SW480 (cell line): ENCODE results near the gene UPP1.
"Not testable (repeated sequence)": the region's sequence is repeated elsewhere in the genome, so short reads cannot be mapped to it uniquely, and the experiment has no call there.

ENCODE experiments used
- DNase-seq: peaks from one replicate; pipeline ENCODE4 v3.0.0-alpha.2; 2016; ENCODE audit warnings: low spot score

Gene UPP1

DNA sequence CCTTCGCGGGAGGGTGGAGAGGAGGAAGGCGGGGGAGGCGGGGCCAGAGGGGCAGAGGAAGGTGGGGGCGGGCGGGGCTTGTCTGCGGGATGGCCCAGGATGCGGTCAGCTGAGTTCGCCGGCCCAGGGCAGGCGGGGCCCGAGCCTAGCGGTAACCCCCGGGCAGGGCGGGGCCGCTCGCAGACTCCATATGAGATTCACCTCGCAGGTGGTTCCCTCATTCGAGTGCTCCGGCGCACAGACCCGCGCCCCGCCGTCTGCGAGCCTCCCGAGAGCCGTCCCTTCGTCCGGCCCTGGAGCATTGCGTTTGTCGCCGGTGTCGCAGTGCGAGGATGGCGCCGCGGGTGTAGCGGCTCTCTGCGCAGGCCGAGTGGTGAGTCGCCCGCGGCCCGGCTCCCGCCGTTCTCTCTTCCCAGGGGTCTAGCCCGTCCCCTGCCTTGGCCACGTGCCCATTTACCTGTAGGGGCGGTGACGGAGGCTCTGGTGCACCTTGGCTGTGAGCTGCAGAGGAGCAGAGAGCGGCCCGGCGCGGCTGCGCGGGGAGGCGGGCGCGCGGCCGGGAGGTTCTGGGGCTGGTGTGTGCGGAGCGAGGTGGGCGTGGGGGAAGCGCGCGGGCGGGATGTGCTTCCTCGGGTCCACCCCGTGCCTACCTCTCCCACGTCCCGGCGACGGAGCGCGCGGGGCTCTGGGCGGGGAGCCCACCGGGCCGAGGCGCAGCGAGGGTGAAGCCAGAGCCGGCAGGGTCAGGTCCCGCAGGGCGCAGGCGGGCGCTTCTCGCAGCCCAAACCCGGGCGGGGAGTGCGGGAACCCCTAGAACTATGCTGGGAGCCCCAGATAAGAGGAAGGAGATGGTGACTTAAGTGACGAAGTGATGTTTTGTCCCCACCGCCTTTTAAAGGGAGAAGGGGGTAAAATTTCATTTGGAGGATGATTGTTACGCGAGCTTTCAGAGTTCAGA is at the start of gene UPP1:
UPP1 (plus strand) TSS at position 220 of the 958 bp plus-strand sequence. CDS start 5,519 bp downstream, outside the sequence.
- DNase-seq = peak; percentile 80

DNA sequence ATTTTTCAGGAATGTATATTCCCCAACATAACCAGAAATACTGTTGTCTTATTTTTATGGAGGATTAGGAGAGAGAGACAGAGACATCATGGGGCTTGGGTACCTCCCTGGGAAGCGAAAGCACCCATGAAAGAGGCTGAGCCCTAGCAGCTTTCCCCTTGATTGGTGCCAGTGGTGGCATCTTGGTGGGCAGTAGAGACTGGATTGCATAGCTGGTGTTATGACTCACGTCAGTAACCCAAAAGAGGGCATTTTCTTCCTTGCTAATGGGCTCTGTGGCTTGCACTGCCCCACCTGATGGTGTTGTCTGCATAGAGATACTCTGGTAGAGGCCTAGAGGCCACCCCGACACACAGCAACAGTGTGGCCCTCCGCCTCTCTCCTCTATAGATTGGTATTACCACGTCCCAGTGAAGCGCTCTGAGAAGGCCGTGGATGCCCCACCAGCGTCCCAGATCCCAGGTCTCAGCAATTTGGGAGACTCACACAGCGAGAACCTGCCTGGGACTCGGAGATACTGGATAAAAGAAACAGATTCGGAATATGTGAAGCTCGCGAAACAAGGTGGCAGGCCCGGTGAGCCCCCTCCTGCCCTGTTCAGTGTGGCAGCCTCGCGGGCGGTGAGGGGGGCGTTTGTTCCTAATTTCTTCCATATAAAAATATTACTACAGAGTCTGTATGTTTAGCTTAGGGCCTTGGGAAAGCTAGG is 48.0 kb upstream of the UPP1 start:
- peak; percentile 21 for DNase-seq

DNA sequence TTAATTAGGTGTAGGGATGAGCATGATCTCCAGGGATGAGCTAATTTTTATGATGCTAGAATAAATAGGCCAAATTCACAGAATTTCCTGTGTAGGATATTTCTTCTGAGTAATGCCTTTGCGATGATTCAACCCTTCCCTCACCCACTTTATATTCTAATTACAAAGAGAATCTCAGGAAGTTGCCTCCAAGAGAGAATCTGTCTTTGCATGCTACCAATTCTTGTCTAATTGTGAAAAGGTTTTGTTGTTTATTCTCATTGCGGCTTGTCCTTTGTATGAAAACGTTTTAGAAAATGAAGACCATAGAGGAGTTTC is 47.5 kb upstream of the UPP1 start:
- no peak for DNase-seq

DNA sequence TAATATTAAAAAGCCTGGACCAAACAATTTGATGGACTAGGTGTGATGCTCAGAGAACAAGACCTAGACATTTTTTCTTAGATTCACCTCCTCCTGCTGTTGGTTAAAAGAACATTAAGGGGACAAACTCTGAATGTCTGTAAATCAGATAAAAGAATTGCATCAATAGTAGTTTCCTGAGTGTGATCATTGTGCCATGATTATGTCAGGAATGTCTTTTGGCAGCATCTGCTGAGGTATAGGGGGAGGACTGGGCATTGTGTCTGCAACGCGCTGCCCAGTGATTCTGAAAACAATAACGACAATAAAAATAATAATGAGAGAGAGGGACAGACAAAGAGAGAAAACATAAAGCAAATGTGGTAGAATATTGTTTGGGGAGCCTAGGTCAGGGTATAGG is 46.8 kb upstream of the UPP1 start:
- DNase-seq = no peak

DNA sequence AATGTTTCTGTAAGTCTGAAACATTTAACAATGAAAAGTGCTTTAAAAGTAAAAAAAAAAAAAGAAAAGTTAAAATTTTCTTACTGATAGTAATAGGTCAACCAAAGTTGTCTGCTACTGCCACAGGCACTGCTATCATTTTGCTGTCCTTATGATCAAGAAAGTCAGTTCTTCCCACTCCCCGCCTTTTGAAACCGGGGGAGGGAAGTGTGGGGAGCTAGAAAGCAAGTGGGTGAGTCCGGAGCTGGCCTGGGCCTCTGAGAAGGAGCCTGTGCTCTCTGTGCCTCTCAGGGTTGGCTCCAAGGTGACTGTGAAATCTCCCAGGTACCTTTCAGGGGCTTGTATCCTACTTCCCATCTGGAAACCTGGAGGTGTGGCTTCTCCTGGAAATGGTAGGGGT is 46.4 kb upstream of the UPP1 start:
- DNase-seq = no peak

DNA sequence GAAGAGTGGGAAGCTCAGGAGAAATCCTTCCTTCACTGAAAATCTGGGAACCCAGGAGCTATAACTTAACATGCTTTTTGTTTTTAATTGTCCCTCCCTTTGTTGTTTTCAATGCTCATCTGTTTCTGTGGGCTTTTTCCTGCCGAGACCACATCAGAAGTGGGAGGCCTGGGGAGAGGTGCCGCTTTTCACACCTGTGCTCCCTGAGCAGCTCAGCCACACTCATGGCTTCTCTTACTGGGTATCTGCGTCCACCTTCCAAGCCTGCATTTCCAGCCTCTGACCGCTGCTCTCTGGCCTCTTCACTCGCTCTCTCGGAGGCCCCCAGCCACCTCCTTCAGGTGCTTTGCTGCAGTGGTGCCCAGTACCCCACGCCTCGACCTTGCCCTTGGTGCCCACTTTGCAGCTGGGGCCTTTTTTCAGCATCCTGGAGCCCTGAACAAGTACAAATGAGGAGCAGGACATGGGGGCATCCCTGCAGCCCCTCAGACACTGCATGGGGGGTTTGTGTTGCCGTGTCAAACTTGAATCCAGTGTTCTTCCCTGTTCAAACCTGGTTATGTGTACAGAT is 43.8 kb upstream of the UPP1 start:
- no peak for DNase-seq

DNA sequence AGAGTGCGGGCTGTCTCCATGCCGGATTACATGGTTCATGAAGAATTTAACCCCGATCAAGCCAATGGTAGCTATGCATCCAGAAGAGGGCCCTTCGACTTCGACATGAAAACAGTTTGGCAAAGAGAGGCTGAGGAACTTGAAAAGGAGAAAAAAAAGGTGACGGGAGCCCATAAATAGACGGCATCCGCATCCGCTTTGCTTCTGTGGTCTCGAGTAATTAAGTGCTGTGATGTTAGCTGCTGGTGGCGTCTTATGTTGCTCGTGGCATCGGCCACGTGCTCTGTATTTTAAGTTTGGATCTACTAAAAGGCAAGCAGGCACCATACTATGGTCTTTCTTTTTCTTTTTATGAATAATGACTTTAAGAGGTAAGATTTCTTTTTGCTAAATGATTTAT is 42.6 kb upstream of the UPP1 start:
- DNase-seq = no peak

DNA sequence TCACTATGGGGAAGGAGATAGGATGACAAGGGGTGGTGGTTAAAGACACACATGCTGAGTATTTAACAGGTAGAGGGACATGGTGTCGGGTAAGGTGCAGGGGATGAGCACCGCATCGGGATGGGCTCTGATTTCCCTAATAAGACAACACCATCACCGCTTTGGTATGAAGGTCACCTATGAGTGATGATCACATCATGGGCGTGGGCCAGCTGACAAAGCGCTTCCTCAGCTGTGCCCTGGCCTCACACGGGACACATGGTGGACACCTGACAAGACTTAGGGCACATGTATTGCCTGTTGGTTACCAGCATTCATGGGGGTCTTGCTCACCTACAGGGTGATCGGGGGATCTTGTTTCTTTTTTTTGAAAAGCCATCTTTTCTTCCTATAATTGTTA is 41.0 kb upstream of the UPP1 start:
- DNase-seq = peak; percentile 33

DNA sequence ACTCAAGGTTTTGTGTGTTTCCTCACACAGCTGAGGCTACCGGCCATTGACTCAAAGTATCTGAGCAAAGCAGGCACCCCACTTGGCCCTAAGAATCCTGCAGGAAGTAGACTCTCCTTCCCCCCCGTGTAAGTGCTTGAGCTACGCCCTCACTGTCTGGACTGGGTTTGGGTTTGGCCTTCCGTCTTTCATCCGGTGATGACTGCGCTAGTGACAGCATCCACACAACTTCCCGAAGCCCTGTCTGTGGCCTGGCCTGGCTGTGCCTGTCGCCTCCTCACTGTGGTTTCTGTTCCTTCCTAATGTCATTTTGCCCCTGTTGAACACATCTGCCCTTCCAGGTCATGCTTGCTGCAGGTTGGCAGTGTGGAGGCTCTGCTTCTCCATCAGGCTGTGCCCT is 39.2 kb upstream of the UPP1 start:
- DNase-seq = no peak

DNA sequence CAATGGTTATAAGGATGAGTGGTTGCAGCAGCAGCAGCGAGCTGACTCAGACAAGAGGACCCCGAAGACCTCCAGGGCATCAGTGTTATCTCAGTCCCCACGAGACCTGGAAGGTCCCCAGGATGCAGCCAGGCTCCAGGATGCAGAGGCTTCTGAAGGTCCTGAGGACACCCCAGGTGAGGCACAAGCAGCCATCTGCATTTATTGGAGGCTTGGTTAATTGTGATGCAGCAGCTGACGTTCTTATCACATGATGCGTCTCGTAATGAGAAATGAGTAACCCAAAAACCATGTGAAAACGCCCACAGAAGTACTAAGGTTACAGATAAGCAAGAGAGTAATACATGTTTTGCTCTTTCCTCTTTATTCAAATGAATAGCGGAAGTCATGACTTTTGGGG is 36.3 kb upstream of the UPP1 start:
- peak; percentile 23 for DNase-seq

DNA sequence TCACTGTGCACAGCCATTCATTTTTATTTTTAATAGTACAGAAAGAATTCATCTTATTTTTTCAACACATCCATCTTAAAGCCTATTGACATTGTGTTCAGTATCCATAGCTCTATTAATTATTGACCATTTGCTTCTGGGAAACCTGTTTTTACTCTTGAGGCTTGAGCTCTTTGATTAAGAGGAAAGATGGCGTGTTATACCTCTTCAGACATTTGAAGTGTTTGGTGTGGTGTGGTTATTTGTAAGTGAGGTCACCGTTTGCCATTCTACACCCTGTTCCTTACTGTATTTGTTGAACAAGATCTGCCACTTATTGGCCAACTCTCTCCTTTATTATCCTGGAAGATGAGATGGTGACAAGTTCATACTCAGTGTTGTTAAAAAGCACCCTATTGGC is 35.3 kb upstream of the UPP1 start:
- no peak for DNase-seq

DNA sequence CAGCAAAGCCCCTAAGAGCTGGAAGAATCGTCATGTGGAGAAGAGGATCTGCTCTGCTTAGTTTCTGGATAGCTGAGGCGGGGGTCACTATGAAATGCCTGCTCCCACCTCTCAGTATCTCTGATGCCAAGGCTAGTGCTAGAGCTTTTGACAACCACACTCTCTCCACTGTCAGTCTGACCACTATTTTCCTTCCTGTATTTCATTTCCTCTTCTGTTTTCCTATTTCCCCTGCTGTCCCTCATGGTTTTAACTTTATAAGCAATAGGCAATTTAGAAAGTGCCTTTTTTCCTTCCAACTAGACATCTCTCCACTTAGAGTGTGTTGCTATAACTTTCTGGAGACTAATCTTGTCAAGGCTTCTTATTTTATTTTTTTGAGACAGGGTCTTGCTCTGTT is 30.1 kb upstream of the UPP1 start:
- DNase-seq = no peak

DNA sequence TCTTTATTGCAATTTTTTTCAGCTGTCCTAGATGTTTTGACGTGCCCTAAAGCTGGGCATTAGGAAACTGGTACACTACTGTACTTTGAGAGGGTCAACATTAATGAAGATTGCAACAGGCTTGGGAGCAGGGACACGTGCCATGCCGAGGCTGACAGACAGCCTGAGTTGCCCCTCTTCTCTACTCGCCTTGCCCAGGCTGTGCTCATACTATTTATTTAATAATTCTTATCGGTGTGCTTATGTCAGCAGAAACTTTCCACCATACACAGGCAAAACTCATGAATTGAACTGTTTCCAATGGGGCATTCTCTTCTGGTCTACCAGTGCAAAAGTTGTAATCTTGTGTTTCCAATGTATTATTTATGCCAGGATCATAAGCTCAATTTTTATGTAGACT is 29.4 kb upstream of the UPP1 start:
- DNase-seq = no peak

DNA sequence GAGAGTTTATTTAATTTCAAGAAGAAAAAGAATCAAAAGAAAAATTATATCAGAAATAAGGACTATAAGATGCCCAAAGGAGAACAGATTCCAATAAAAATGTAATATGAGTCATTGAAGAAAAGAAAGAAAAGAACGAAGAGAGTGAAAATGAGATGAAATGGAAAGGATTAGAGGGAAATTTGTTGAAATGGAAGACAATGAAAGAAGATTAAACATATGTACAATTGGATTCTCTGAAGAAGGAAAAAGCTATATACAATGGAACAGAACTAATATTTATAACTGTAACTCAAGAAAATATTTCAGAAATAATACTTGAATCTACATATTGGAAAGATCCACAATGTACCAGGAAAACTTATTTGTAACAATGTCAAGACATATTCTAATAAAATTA is 25.1 kb upstream of the UPP1 start:
- no peak for DNase-seq

DNA sequence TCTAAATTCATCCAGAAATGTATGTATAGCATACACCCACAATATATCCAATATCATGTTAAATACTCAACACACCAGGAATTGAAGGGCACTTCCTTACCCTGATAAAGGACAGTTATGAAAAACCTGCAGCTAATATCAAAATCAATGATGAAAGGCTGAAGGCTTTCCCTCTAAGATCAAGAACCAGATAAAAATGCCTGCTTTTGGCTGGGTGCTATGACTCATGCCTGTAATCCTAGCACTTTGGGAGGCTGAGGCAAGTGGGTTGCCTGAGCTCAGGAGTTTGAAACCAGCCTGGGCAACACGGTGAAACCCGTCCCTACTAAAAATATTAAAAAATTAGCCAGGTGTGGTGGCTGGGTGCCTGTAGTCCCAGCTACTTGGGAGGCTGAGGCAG is 21.6 kb upstream of the UPP1 start:
- no peak for DNase-seq

DNA sequence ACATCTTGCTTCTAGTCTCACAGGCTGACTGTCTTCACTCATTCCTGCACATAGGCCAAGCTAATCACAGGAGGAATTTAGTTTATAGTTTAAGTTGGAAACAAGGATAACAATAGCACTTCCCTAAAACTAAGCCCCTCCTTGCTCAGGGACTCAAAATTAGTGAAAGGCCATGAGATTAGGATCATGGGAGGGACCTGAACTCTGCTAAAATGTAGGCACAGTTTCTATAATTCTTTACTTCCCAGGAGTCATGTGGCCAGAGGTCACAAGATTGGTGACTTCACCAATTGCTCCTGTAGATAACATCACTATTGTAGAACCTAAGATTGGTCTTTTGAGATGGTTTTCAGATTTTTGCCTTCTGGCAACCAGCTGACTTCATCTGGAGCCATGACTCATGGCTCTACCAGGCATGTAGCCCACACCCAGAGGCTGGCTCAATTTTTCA is 14.8 kb upstream of the UPP1 start:
- DNase-seq = no peak

DNA sequence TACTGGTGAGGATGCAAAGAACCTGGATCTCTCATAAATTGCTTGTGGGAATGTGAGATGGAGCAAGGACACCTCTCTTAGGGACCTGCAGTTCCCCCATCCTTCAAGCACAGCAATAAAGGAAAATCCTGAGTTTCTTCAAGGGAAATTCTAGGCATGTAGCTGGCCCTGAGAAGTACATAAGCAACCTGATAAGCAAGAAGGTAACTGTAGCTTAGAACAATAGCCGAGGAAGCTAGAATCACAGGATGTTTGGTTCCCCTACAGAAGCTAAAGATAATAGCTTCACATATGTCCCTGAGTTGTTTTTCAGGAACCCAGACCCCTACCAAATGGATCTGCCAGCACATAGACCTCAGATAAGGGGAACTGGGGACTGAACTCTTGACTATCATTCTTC is 11.6 kb upstream of the UPP1 start:
- DNase-seq = no peak

DNA sequence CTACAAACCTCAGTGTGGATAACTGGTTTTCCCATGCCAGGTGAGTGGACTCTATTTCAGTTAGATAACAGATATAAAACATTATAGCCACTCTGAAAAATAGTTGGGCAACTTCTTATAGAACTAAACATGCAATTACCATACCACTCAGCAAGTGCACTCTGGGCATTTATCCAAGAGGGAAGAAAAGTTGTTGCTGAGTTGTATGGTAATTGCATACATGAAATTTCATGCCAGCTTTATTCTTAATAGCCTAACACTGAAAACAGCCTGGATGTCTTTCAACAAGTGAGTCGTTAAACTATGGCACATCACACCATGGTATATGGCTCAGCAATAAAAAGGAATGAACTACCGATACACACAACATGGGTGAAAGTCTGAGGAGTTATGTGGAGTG is 10.6 kb upstream of the UPP1 start:
- DNase-seq = no peak

DNA sequence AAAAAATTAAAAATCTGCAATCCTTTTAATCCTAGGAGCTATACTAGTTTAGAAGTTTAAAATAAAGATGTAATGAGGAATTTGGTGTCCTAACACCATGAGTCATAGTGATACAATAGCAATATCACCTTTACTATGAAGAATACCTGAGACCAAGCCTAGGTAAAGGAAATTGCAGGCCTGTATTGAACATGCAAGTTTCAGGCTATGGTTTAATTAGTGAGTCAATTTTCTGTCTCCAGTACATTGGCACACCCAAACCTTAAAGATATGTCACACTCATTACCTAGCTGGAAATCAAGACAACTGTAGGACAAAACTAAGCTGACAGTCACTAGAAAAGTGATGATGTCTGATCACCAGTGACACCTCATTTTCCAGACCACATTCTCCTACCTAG is 6.7 kb upstream of the UPP1 start:
- DNase-seq = not testable (repeated sequence)

DNA sequence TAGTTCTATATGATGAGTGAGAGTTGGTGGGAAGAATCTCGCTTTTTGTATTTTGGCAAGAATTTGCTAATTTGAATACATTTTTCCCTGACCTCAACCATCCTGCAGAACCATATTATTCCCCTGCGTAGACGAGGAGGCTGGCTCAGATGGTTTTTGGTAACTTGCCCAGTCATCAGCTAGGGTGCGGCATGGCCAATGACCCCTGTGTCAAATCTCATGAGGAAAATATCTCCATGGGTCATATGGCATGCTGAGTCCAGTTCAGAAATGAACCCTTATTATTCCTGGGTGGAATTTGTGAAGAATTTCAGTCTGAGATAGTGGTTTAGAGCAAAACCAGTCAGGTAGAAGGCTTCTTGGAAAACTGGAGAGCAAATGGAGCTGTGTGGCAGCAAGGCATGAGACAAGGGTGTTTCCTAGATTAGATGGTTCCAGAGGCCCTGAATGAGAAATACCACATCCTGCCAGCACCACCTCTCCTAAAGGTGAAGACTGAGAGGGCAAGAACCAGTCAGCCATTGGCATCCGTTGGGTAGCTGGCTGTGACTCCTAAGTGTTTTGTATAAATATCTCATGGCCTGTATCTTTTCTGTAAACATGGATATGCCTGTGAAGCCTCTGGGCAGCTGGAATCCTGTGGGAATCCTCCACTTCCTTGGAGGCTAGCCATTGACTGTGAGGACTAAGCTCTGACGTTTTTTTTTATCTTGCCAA is 5.8 kb upstream of the UPP1 start:
- no peak for DNase-seq

DNA sequence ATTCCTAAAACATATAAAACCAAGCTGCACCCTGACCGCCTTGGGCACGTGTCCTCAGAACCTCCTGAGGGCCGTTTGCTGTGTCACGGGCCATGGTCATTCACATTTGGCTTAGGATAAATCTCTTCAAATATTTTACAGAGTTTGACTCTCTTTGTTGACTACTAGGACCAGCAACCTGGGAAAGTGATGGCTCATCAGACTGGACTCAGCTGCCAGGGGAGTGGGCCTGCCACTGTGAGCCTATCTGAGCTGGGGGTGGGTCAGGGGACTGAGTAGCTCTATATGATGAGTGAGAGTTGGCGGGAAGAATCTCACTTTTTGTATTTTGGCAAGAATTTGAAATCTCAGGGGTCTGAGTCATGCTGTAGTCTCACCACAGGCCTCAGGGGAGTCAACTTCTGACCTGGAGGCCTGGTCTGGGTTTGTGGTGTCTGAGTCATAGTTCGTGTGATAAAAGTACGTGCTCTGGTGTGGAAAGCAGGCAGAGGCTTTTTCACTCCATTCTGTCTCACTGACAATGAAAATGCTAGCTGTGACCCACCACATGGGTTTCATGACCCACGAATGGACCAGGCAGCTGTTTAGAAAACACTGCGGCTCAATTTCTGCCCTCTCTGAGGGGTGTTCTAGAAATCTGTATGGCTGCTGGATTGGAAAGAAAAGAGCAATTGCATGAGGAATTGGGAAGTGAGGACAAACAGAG is 4.2 kb upstream of the UPP1 start:
- DNase-seq = peak; percentile 96

DNA sequence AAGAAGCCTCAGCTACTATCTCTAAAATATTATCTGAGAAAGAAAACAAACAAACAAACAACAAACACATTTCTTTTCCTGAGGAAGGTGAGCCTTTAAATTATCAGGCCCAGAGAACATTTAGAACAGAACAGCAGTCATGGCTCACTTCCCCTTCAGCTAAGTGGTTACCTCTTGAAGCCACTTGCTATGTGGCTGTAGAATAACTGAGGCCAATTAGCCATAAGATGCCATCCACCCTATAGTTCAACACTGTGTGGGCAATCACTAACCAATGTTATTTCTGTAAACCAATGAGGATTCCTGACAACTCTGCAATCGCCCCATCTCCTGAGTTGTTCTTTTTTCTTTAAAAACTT is 3.7 kb upstream of the UPP1 start:
- peak; percentile 49 for DNase-seq
